PFSK-1 (cell line): ENCODE data around the gene SLC22A3.

Experiments used
- POLR2AphosphoS5 ChIP-seq: IDR thresholded peaks from 2 replicates; pipeline ENCODE4 v1.6.1; 2012; ENCODE audit warnings: low read depth, mild to moderate bottlenecking, control low read depth, low read length, moderate library complexity
- SIN3A ChIP-seq: IDR thresholded peaks from 2 replicates; pipeline ENCODE4 v1.6.1; 2012; ENCODE audit warnings: mild to moderate bottlenecking, low read length, moderate library complexity, borderline replicate concordance; ENCODE audit not compliant: insufficient read depth
- TF ChIP-seq, protein P1 (sequence below), 2 experiments: IDR thresholded peaks; 2 replicates each; pipeline versions ENCODE4 v1.6.1 to v1.8.0; 2011 to 2012; ENCODE audit warnings: low read depth in 2 of 2, low read length in 2 of 2, control low read depth in 1 of 2, inconsistent platforms in 1 of 2, mild to moderate bottlenecking in 1 of 2, moderate library complexity in 1 of 2; ENCODE audit not compliant: insufficient read depth in 1 of 2

DNA sequence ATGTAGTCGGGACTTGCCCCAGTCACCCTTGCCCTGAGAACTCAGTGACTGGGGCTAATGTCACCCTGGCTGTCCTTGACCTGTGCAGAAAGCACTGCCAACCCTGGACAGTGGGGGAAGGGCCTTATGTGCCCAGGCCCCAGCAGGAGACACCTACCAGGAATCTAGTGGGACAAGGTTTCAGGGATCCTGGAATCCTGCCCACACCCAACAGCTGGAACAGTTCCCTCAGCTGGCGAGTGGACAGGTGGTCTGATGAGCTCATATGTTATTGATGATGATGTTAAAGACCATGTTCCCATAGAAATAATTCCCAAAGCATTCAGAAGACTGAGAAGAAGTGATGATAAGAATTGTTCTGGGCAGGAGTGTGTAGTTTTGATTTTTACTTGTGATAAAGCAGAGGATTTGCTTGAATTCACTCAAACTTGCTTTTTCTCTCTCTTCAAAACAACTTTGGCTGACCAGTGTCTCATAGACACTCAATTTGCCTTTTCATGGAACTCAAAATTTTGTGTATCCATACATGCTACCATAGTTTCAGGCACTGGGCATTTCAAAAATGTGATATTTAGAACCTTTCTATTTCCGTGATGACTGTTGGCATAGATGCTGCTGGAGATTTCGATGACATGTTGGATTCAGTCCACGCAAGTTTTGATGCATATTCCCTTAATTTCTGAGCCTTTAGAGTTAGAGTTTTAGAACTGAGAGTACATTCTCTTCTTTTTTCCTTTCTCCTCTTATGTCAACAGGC is 79.3 kb downstream of the SLC22A3 start:
- TF ChIP-seq POLR2AphosphoS5 (no peak), SIN3A (no peak)
- TF ChIP-seq, protein P1, sequence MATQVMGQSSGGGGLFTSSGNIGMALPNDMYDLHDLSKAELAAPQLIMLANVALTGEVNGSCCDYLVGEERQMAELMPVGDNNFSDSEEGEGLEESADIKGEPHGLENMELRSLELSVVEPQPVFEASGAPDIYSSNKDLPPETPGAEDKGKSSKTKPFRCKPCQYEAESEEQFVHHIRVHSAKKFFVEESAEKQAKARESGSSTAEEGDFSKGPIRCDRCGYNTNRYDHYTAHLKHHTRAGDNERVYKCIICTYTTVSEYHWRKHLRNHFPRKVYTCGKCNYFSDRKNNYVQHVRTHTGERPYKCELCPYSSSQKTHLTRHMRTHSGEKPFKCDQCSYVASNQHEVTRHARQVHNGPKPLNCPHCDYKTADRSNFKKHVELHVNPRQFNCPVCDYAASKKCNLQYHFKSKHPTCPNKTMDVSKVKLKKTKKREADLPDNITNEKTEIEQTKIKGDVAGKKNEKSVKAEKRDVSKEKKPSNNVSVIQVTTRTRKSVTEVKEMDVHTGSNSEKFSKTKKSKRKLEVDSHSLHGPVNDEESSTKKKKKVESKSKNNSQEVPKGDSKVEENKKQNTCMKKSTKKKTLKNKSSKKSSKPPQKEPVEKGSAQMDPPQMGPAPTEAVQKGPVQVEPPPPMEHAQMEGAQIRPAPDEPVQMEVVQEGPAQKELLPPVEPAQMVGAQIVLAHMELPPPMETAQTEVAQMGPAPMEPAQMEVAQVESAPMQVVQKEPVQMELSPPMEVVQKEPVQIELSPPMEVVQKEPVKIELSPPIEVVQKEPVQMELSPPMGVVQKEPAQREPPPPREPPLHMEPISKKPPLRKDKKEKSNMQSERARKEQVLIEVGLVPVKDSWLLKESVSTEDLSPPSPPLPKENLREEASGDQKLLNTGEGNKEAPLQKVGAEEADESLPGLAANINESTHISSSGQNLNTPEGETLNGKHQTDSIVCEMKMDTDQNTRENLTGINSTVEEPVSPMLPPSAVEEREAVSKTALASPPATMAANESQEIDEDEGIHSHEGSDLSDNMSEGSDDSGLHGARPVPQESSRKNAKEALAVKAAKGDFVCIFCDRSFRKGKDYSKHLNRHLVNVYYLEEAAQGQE (IDR thresholded peaks at IDR 0.05; ENCODE audit: insufficient read depth in 1 of 2, low read depth in 2 of 2, low read length in 2 of 2): no peak
